NCI-H524 treated with DMSO at 0.1 percent for 48 hours (cell line): ENCODE measurements around the gene CSRNP3.
"Not testable (repeated sequence)": the region's sequence is repeated elsewhere in the genome, so short reads cannot be mapped to it uniquely, and the experiment has no call there.

ENCODE experiments used
- DNase-seq: peaks from one replicate; lab custom pipeline; 2025; lab: John Stamatoyannopoulos, UW

CSRNP3 gene

DNA sequence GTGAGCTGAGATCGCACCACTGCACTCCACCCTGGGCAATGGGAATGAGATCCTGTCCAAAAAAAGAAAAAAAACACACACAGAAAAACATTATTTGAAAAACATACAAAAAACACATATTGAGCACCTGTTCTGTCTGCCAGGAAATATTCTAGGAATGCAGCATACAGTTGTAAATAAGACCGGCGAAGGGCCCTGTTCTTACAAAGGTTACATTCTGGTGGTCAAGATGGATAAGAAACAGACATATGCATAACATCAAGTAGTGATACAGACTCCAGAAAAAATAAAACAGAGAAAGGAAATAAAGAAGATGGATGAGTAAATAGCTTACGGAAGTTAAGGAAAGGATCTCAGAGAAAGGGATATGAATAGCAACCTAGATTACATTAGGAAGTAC lies 164.8 kb downstream of the CSRNP3 start:
- DNase-seq: no peak

DNA sequence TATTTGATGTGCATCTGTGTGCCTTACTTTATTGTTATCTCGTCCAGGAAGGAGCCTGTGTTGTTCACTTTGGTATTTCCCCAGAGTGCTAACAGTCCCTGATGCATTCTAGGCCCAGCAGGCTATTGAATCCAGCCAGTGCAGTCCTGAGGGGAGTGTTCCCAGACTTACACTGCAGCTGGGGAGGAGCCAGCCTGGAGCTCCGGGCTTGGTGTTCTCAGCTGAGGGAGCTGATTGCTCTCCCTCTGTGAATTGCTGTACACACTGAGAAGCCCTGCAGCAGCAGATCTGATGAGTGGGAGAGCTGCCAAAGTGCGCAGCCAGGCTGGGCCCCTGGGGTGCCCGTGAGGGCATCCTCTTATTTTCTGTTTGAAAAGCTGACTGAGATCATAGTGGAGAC lies 165.4 kb downstream of the CSRNP3 start:
- no peak for DNase-seq

DNA sequence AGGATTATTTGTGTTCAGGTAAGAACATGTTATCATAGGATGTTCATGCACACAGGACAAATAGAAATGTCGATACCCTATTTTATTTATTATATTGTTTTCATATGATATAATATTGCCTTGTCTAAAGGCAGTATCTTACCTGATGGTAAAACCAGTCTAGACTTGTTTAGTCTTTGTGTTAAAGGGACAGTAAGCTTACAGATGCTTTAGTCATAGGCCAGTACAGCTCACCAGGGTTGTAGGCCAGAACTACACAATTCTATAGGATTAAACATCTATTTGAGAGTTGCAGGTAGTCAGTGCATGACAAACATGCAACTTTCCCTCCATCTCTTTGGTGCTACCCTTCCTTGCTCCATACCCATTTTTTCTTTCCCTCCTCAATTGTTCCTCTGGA lies 166.0 kb downstream of the CSRNP3 start:
- DNase-seq: no peak

DNA sequence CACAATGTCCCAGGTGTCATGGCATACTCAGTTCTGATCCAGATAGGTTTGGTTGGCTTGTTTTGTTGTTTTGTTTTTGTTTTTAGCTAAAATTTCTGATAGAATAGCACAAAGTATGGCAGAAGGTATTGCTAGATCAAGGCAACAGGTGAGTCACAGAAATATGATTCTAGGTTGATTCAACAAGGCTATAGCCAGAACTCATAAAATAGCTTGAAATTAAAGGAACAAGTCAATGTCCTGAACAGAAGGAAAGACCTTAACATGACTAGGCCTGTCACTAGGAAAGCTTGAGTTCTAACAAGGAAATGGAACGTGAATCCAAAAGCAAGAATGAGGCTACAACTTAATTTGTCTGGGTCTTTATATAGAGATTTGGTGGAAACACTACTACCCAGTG lies 167.5 kb downstream of the CSRNP3 start:
- DNase-seq: no peak

DNA sequence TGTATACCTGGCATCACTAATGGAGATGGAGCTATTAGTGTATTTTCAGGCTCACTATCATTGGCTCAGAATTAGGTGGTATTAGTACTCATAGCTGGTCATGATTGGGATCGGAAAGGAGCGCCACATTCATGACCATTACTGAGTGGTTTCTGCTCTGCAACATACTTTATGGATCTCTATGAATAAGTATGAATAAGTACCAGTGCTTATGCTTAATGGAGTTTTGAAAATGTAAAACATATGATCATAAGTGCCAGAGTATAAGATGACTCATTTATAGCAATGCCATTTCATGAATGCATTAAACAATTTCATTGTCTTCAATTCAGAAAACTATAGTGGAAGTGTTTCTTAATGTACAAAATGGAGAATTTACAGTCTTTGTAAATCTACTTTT lies 167.9 kb downstream of the CSRNP3 start:
- DNase-seq: no peak

DNA sequence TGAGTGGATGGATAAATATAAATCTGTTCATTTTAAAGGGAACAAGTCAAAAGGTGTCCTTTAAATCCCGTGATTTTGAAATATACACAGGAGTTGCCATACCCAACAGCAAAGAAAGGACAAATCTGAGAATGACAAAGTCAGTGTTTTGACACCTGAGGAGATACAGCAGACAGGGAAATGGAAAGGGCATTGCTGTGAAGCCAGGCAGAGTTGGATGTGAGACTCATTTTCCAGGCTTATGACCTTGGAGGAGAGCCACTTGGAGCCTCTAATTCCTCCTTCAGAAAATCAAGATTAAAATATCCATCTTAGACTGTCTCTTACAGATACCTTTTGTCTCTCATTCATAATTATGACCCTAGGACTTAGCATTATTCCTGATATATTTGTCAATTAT lies 170.0 kb downstream of the CSRNP3 start:
- no peak for DNase-seq

DNA sequence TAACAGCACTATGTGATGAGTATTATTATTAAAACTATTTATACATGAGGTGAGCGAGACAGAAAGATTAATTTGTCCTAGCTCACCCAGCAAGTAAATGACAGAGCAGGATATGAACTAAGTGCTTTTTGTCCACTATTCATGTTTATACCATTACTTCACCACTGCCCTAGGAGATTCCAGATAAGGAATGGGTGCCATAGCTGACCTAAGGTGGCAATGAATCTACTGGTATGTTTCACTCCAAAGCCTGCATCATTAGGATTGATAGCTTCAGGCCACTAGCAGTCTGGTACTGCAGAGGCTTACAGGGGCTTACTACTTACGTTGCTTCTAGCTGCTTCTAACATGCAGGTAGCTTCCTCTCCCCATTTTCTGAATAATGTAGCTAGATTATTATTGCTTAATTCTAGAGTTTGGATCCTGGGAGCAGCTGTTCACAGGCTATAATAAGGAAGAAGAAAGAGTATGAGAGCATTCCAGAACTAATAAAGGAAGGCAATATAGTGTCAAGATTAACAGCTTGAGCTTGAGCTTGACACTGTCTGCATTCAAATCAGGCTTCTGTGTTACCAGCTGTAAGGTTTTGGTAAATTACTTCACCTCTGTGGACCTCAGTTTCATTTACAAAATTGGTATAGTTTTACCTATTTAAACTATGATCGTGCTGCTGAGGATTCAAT lies 170.9 kb downstream of the CSRNP3 start:
- DNase-seq: no peak

DNA sequence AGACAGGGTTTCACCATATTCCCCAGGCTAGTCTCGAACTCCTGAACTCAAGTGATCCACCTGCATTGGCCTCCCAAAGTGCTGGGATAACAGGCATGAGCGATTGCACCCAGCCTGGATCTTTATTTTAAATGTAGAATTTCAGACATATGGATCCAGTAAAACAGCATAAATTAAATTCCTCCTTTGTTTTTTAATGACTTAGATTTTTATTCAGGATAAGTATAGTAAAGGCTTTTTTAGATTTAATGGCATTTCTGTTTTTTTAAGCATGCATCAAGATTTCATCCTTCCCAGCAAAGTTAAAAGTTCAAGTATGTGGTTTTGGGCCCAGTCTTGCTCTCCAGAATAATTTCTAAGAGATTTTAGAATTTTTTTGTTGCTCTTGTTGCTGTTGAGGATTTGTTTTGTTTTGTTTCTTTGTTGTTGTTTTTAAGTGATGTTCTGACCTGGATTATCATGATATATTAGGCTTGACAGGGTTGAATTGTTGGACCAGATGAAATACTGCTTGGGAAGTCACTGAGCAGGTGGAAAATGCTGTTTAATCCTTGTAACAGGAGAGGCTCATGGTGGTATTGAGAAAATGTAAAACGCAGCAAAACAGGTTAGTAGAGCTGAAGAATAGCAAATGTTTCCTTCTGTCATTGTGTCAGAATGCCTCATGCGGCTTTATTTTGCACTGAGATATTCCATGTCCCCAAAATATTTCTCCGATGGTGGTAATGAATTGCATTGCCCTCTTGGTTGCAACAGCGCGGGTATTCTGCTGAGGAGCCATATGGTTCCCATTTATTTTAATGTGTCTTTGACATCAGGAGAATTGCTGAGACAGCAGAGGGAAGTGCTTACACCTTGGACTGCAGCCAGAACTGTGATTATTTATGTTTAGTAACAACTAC lies 176.7 kb downstream of the CSRNP3 start:
- peak; percentile 83 for DNase-seq

DNA sequence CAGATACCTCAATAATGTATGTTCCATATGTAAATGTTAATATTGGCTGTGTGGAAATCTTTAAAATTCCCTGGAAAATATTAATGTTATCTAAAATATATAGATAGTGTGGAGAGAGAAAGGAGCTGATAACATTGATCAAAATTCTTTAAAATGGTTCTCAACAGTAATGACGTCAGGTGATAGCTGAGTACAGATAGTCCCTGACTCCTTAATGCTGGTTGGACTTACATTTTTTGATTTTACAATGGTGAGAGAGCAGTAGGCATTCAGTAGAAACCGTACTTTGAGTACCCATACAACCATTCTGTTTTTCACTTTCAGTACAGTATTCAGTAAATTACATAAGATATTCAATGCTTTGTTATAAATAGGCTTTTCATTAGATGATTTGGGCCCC lies 177.9 kb downstream of the CSRNP3 start:
- DNase-seq: peak; percentile 5

DNA sequence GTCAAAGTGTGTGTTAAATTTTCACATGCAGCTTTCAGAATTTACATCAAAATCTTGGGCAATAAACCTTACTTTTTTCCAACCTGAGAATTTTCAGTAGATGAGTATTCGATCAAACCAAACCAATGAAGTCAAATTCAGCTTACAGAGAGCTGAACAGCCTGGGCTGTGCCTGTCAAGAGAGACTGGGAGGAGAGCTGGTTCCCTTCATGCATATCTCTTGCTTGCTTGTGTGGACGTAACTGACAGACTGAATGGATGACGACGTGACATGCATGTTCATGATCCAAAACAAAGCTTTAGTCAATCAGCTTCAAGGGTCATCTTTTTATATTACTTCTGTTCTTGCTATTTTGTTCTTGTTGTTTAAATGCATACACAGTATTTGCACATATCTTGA lies 179.3 kb downstream of the CSRNP3 start:
- DNase-seq: no peak

DNA sequence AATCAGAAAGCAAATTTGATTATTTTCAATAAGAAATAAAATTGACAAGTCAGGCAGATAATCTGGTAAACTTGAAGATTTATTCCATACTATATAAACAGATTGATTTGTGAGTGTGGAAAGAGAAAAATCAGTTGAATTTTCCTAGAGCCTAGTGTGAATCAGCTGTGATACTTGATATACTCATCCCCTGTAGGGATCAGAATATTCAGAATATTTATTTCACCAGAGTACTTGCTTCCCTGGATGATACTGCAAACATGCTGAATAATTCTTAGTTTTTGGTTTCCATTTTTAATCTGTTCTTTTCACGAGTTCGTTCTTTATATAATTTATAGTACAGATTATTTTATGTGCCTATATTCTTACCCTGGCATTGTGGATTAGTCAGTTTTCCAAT lies 181.7 kb downstream of the CSRNP3 start:
- no peak for DNase-seq

DNA sequence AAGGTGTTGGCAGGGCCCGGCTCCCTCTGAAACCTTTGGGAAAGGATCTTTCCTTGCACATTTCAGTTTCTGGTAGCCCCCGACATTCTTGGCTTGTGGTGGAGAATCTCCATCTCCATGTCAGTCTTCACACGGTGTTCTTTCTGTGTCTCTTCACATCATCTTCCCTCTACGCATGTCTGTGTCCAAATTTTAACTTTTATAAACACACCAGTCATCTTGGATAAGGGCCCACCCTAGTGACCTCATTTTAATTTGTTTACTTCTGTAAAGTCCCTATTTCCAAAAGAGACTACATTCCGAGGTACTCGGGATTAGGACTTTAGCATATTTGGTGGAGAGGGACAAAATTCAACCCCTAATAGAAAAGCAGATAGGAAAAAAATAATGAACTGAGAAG lies 186.2 kb downstream of the CSRNP3 start:
- no peak for DNase-seq

DNA sequence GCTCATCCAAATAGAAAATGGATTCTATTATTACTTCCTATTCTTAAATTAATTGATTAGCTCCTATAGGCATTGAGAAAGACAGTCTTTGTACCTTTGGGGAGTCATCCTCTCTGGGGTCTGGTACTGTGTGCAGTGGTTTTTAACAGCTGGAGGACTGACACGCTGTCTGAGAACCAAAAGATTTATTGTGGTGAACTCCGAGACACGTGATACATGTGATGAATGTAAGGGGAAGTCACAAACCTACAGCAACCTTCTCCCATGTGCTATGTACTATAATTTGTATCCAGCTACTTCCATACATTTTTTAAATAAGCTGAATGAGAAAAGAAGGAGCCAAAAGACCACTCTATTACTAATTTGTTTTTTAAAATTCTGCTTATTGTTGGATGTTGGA lies 190.9 kb downstream of the CSRNP3 start:
- no peak for DNase-seq

DNA sequence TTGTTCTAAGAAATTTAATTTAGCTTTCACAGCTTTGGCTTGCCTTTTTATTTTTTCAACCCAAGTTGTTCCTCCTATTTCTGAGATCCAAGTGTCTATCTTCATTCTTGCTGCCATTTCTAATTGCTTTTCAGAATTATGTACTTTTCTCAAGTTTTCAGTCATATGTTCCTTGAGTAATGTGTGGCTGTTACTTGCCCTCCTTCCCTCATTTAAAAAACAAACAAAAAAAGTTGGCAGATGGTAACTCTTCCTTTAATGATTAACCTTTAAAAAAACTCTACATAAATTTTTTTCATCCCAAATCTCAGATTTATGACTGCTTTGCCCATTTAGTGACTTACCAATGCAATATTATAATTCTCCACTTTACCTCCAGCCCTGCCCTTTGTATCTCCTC lies 193.2 kb downstream of the CSRNP3 start:
- no peak for DNase-seq

DNA sequence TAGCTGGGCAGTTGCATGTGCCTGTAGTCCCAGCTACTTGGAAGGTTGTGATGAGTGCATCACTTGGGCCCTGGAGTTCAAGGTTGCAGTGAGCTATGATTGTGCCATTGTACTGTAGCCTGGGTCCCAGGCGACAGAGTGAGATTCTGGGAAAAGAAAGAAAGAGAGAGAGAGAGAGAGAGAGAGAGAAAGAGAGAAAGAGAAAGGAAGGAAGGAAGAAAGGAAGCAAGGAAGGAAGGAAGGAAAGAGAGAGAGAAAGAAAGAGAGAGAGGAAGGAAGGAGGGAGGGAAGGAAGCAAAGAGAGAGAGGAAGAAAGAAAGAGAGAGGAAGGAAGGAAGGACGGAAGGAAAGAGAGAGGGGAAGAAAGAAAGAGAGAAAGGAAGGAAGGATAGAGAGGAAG lies 196.1 kb downstream of the CSRNP3 start:
- no peak for DNase-seq

DNA sequence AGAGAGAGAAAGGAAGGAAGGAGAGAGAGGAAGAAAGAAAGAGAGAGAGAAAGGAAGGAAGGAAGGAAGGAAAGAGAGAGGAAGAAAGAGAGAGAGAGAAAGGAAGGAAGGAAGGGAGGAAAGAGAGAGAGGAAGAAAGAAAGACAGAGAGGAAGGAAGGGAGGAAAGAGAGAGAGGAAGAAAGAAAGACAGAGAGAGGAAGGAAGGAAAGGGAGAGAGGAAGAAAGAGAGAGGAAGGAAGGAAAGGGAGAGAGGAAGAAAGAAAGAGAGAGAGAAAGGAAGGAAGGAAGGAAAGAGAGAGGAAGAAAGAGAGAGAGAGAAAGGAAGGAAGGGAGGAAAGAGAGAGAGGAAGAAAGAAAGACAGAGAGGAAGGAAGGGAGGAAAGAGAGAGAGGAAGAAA lies 196.6 kb downstream of the CSRNP3 start:
- not testable (repeated sequence) for DNase-seq

DNA sequence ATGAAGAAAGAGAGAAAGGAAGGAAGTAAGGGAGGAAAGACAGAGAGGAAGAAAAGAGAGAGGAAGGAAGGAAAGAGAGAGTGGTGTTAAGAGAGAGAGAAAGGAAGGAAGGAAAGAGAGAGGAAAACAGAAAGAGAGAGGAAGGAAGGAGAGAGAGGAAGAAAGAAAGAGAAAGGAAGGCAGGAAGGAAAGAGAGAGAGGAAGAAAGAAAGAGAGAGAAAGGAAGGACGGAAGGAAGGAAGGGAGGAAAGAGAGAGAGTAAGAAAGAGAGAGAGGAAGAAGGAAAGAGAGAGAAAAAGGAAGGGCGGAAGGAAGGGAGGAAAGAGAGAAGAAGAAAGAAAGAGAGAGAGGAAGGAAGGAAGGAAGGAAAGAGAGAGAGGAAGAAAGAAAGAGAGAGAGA lies 197.1 kb downstream of the CSRNP3 start:
- no peak for DNase-seq

DNA sequence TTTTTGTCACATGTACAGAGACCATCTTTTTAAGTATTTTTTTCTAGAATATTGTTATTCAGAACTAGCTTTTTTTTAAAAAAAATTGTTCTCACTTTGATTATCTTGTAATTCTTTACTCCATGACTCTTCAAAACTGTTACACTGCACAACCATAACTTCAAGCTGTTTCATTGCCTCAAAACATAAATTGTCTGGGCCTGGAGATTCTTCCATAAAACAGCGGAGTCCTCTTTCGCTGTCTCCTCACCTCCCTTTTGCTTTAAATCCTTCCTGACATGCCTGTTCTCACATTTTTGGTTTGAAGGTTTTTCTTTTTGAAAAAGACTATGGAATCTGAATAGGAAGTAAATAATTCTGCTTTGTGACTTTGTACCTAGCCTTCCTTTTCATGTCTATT lies 197.9 kb downstream of the CSRNP3 start:
- no peak for DNase-seq

DNA sequence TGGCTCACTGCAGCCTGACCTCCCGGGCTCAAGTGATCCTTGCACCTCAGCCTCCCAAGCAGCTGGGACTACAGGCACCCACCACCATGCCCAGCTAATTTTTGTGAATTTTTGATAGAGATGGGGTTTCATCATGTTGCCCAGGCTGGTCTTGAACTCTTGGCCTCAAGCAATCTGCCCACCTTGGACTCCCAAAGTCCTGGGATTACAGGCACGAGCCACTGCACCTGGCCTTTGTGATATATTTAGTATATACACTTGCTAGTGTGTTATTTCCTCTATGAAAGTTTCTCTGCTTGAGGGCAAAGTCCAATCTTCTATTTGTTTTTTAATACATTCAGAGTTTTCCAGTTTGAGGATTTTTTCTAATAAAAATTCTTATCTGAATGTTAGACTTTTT lies 205.3 kb downstream of the CSRNP3 start:
- no peak for DNase-seq

DNA sequence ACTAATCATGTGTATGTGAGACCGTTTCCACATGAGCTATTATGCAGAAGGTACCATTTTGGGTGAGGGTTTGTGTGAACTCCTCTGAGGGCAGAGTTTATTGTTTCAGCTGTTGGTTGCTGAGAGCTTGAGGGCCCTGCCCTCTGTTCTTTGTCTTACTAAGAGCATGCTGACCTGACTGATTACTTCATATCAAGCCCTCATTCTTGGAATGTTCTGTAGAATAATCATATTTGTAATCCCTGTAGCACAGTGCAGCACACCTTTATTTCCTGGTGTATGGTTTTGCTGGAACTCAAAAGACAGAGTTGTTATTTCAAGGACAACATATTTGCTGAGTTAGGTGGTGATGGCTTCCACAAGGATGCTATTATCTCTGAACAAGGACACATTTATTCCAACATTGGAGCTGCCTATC lies 206.1 kb downstream of the CSRNP3 start:
- DNase-seq: no peak

DNA sequence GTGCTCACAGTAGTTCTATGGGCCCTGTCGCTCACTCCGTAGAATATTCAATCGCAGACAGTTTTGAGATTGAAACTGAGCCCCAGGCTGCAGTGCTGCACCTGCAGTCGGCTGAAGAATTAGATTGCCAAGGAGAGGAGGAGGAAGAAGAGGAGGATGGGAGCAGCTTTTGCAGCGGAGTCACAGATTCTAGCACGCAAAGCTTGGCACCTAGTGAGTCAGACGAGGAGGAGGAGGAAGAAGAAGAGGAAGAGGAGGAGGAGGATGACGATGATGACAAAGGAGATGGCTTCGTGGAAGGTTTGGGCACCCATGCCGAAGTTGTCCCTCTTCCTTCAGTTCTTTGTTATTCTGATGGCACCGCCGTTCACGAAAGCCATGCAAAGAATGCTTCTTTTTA lies 209.4 kb downstream of the CSRNP3 start:
- no peak for DNase-seq

DNA sequence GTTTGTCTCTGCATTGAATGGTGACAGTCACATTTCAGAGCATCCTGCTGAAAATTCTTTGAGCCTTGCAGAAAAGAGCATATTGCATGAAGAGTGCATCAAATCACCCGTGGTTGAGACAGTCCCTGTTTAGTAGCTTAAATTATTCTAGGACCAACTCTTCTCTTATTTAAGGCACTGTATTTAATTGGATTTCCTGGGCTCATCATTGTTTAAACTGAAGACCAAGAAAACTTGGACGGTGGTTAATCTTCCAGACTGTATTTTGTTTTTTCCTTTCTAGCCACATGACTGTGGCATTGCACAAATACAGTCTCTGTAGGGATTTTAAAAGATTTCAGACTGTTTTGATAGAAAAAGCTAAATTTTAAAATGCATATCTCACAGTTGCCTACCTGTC lies 210.1 kb downstream of the CSRNP3 start:
- DNase-seq: no peak

DNA sequence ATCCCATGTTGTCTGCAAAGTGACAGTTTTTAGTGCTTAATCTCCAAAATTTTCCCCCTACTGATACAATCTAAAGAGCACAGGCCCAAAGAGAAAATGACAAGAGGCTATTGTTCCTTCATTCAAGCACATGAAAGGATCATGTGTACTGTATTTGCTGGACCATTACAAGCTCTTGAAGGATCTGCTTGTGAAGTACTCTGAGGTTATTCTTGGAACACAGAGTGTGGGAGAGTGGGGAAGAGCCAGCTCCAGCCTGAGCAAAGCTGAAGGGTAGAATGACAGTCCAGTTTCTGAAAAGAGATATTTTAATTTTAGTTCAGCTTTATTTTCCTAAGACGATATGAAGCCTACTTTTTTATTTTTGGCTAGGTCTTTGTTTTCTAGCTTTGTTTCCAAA lies 212.3 kb downstream of the CSRNP3 start:
- DNase-seq: no peak

DNA sequence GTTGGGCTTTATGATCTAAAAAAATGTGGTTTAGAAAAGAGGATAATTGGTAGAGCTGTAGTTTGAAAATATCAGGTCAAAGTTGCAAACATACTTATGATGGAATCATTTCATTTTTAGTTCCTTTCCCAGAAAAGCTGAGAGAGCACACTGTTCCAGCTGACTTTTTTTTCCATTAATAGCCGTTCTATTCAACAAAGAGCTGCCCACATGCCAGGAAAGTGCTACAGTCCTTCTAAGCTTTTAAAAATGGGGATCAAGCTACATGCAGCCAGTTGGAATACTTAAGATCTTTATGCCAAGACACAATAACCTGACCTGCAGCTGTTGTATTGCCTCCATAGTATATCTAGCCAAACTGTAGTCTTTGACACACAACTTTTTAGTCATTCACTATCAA lies 213.0 kb downstream of the CSRNP3 start:
- DNase-seq: peak; percentile 40
